SU-DHL-6 (cell line): ENCODE results near the gene PRDM16.

Experiments used
- CTCF ChIP-seq: fragments of 200-600 bp; sonication (generic); IDR thresholded peaks from one replicate; pipeline ENCODE4 v1.5.1; 2017; ENCODE audit warnings: antibody characterized with exemption, mild to moderate bottlenecking, low read length, moderate library complexity; ENCODE audit not compliant: insufficient read depth, poor library complexity, severe bottlenecking
- EZH2phosphoT487 ChIP-seq: fragments of 200-600 bp; sonication (generic), shearing (Covaris generic); conservative IDR thresholded peaks from 2 replicates; pipeline ENCODE4 v1.6.1; 2018; ENCODE audit warnings: mild to moderate bottlenecking, antibody characterized with exemption, low read length, moderate library complexity, mixed read lengths

GRCh38 chr1:3481046-3481445 is 412.0 kb downstream of the PRDM16 start:
- TF ChIP-seq CTCF (no peak), EZH2phosphoT487 (no peak)
